Neural cell (in vitro differentiated cells): ENCODE data around the gene DNAH1.

Experiments
- EZH2 ChIP-seq: fragments of 200-600, 300-800 bp; shearing (Covaris generic), sonication (generic); IDR thresholded peaks from 2 replicates; pipeline ENCODE4 v1.6.1; 2014; ENCODE audit warnings: antibody characterized with exemption, low read length, borderline replicate concordance, mild to moderate bottlenecking; ENCODE audit not compliant: insufficient read depth, poor library complexity, severe bottlenecking
- POLR2AphosphoS5 ChIP-seq: IDR thresholded peaks from 2 replicates; pipeline ENCODE4 v1.6.1; 2012
- TF ChIP-seq, protein P1 (sequence below): fragments of 450-650 bp; IDR thresholded peaks from 2 replicates; pipeline ENCODE4 v1.5.1; 2014; ENCODE audit warnings: antibody characterized with exemption, mild to moderate bottlenecking, moderate library complexity; ENCODE audit not compliant: poor library complexity, severe bottlenecking

DNA sequence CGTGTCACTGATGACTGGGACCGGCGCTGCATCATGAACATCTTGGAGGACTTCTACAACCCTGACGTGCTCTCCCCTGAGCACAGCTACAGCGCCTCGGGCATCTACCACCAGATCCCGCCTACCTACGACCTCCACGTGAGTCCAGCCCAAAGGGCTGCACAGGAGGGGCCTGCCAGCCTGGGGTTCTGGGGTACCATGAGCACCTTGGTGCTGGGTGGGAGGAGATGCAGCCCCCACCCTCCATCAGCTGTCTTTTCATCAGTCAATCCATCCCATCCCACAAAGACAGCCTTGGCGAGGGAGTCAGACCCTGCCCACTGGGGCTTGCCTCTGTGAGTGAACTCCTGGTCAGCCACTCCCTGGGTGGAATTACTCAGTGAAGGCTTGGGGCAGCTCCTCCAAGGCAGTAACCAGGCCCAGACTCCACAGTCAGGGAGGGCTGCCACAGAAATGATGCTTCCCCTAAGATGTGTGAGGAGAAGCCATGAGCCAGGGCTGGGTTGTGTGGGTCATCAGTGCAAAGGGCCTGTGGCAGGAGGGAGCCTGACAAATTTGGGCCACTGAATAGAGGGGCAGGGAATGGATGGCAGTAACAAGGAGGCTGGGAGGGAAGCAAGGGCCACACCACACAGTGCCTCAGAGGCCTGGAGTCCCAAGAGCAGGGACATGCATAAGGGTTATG is 80.9 kb downstream of the DNAH1 start:
- TF ChIP-seq, protein P1, sequence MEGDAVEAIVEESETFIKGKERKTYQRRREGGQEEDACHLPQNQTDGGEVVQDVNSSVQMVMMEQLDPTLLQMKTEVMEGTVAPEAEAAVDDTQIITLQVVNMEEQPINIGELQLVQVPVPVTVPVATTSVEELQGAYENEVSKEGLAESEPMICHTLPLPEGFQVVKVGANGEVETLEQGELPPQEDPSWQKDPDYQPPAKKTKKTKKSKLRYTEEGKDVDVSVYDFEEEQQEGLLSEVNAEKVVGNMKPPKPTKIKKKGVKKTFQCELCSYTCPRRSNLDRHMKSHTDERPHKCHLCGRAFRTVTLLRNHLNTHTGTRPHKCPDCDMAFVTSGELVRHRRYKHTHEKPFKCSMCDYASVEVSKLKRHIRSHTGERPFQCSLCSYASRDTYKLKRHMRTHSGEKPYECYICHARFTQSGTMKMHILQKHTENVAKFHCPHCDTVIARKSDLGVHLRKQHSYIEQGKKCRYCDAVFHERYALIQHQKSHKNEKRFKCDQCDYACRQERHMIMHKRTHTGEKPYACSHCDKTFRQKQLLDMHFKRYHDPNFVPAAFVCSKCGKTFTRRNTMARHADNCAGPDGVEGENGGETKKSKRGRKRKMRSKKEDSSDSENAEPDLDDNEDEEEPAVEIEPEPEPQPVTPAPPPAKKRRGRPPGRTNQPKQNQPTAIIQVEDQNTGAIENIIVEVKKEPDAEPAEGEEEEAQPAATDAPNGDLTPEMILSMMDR: no peak
- TF ChIP-seq EZH2 (no peak), POLR2AphosphoS5 (no peak)
